ENCODE data around the gene POU2AF2.

DNA sequence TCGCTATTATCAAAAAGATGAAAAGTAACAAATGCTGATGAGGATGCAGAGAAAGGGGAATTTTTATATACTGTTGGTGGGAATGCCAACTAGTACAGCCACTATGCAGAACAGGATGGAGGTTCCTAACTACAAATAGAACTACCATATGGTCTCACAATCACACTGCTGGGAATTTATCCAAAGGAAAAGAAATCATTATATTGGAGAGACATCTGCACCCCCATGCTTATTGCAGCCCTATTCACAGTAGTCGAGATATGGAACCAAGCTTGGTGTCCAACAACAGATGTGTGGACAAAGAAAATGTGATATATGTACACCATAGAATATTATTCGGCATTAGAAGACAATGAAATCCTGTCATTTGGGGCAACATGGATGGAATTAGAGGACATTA, 19.6 kb upstream of the POU2AF2 start:
- TF ChIP-seq, protein P1, sequence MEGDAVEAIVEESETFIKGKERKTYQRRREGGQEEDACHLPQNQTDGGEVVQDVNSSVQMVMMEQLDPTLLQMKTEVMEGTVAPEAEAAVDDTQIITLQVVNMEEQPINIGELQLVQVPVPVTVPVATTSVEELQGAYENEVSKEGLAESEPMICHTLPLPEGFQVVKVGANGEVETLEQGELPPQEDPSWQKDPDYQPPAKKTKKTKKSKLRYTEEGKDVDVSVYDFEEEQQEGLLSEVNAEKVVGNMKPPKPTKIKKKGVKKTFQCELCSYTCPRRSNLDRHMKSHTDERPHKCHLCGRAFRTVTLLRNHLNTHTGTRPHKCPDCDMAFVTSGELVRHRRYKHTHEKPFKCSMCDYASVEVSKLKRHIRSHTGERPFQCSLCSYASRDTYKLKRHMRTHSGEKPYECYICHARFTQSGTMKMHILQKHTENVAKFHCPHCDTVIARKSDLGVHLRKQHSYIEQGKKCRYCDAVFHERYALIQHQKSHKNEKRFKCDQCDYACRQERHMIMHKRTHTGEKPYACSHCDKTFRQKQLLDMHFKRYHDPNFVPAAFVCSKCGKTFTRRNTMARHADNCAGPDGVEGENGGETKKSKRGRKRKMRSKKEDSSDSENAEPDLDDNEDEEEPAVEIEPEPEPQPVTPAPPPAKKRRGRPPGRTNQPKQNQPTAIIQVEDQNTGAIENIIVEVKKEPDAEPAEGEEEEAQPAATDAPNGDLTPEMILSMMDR (IDR thresholded peaks at IDR 0.05), result no peak
- no peak for TF ChIP-seq POLR2A (IDR thresholded peaks at IDR 0.05)

Data from esophagus squamous epithelium (tissue), 4 donors.